HEK293 (cell line): ENCODE results near the gene HIF1A.
A peak's percentile ranks its signal among the peaks of the same experiment; 100 is the strongest.

Experiments used
- CTCF ChIA-PET: fragments of 350-600 bp; formaldehyde crosslinking; extraction: SDS; loops from one replicate; lab custom pipeline; 2021; ENCODE audit warnings: antibody characterized with exemption; lab: Yijun Ruan, JAX
- POLR2A ChIA-PET: fragments of 300-600 bp; formaldehyde crosslinking; extraction: SDS; loops from one replicate; lab custom pipeline; 2020; ENCODE audit warnings: antibody characterized with exemption, inconsistent platforms; lab: Yijun Ruan, JAX
- H3K27ac ChIP-seq: fragments of 200-500 bp; sonication (Bioruptor generic); 2 replicates; pipeline ENCODE4 v1.5.1; 2014; ENCODE audit warnings: low read depth, low read length, control low read depth, inconsistent platforms; ENCODE audit errors: extremely low read depth
- H3K36me3 ChIP-seq, 2 experiments: fragments of 200-500 bp in 1 of 2; sonication (Bioruptor generic) in 1 of 2; 1 replicate in 1 of 2; 2 replicates in 1 of 2; pipeline ENCODE4 v1.5.1; 2014 to 2017; ENCODE audit warnings: inconsistent platforms in 2 of 2, low read length in 2 of 2; ENCODE audit not compliant: control insufficient read depth in 2 of 2, insufficient read depth in 1 of 2
- H3K4me1 ChIP-seq: fragments of 200-500 bp; sonication (Bioruptor generic); 2 replicates; pipeline ENCODE4 v1.5.1; 2014; ENCODE audit warnings: mild to moderate bottlenecking, low read length, inconsistent platforms; ENCODE audit not compliant: control insufficient read depth, insufficient read depth
- H3K4me3 ChIP-seq: 2 replicates; pipeline ENCODE4 v1.5.1; 2011; ENCODE audit warnings: low read depth, mild to moderate bottlenecking, control low read depth, low read length, moderate library complexity
- H3K9me3 ChIP-seq: fragments of 200-500 bp; sonication (Bioruptor generic); 2 replicates; pipeline ENCODE4 v1.5.1; 2014; ENCODE audit warnings: low read depth, low read length, inconsistent platforms; ENCODE audit not compliant: control insufficient read depth, insufficient read depth
- ATF2 ChIP-seq: fragments of 450-650 bp; formaldehyde crosslinking; IDR thresholded peaks from 2 replicates; pipeline ENCODE4 v1.5.1; 2016; ENCODE audit warnings: missing biosample characterization, missing genetic modification characterization, low read depth
- ELK4 ChIP-seq: IDR thresholded peaks from 2 replicates; pipeline ENCODE4 v1.6.1; 2011; ENCODE audit warnings: mild to moderate bottlenecking, low read depth, low read length, borderline replicate concordance
- FEZF1 ChIP-seq: fragments of 450-650 bp; formaldehyde crosslinking; IDR thresholded peaks from 2 replicates; pipeline ENCODE4 v1.5.1; 2016; ENCODE audit warnings: missing biosample characterization, missing genetic modification characterization
- GFI1B ChIP-seq: fragments of 450-650 bp; formaldehyde crosslinking; IDR thresholded peaks from 2 replicates; pipeline ENCODE4 v1.5.1; 2016; ENCODE audit warnings: missing biosample characterization, missing genetic modification characterization
- IKZF3 ChIP-seq: fragments of 450-650 bp; IDR thresholded peaks from 2 replicates; pipeline ENCODE4 v1.5.0; 2018; ENCODE audit warnings: missing biosample characterization, mild to moderate bottlenecking, missing genetic modification characterization, moderate library complexity
- INSM2 ChIP-seq: fragments of 450-650 bp; formaldehyde crosslinking; IDR thresholded peaks from 2 replicates; pipeline ENCODE4 v1.5.1; 2016; ENCODE audit warnings: missing biosample characterization, missing genetic modification characterization
- KLF1 ChIP-seq: fragments of 450-650 bp; formaldehyde crosslinking; IDR thresholded peaks from 2 replicates; pipeline ENCODE4 v1.5.1; 2016; ENCODE audit warnings: missing biosample characterization, missing genetic modification characterization
- MZF1 ChIP-seq: fragments of 450-650 bp; formaldehyde crosslinking; IDR thresholded peaks from 2 replicates; pipeline ENCODE4 v1.5.1; 2017; ENCODE audit warnings: missing biosample characterization, missing genetic modification characterization, borderline replicate concordance
- PRDM10 ChIP-seq: fragments of 450-650 bp; formaldehyde crosslinking; IDR thresholded peaks from 2 replicates; pipeline ENCODE4 v1.5.1; 2016; ENCODE audit warnings: missing biosample characterization, missing genetic modification characterization
- SP2 ChIP-seq: fragments of 450-650 bp; formaldehyde crosslinking; IDR thresholded peaks from 2 replicates; pipeline ENCODE4 v1.5.1; 2016; ENCODE audit warnings: missing biosample characterization, missing genetic modification characterization
- ZBTB21 ChIP-seq: fragments of 450-650 bp; formaldehyde crosslinking; IDR thresholded peaks from 2 replicates; pipeline ENCODE4 v1.5.1; 2017; ENCODE audit warnings: missing biosample characterization, missing genetic modification characterization
- ZNF132 ChIP-seq: fragments of 450-650 bp; formaldehyde crosslinking; IDR thresholded peaks from 2 replicates; pipeline ENCODE4 v1.5.1; 2017; ENCODE audit warnings: missing biosample characterization, missing genetic modification characterization, borderline replicate concordance
- ZNF175 ChIP-seq: fragments of 450-650 bp; formaldehyde crosslinking; IDR thresholded peaks from 2 replicates; pipeline ENCODE4 v1.5.1; 2016; ENCODE audit warnings: missing biosample characterization, missing genetic modification characterization
- ZNF2 ChIP-seq: fragments of 450-650 bp; formaldehyde crosslinking; IDR thresholded peaks from 2 replicates; pipeline ENCODE4 v1.5.1; 2016; ENCODE audit warnings: missing biosample characterization, missing genetic modification characterization
- ZNF366 ChIP-seq: fragments of 450-650 bp; formaldehyde crosslinking; conservative IDR thresholded peaks from 2 replicates; pipeline ENCODE4 v1.5.1; 2016; ENCODE audit warnings: missing biosample characterization, missing genetic modification characterization
- ZNF416 ChIP-seq: fragments of 450-650 bp; formaldehyde crosslinking; IDR thresholded peaks from 2 replicates; pipeline ENCODE4 v1.5.1; 2016; ENCODE audit warnings: missing biosample characterization, missing genetic modification characterization
- ZNF514 ChIP-seq: fragments of 450-650 bp; formaldehyde crosslinking; IDR thresholded peaks from 2 replicates; pipeline ENCODE4 v1.5.1; 2016; ENCODE audit warnings: missing biosample characterization, missing genetic modification characterization
- ZNF548 ChIP-seq: fragments of 450-650 bp; formaldehyde crosslinking; IDR thresholded peaks from 2 replicates; pipeline ENCODE4 v1.5.1; 2016; ENCODE audit warnings: missing biosample characterization, missing genetic modification characterization
- ZNF561 ChIP-seq: fragments of 450-650 bp; IDR thresholded peaks from 2 replicates; pipeline ENCODE4 v1.5.1; 2018; ENCODE audit warnings: missing biosample characterization, missing genetic modification characterization, borderline replicate concordance
- ZNF585B ChIP-seq: fragments of 450-650 bp; formaldehyde crosslinking; IDR thresholded peaks from 2 replicates; pipeline ENCODE4 v1.5.1; 2016; ENCODE audit warnings: missing biosample characterization, missing genetic modification characterization
- ZNF596 ChIP-seq: fragments of 450-650 bp; IDR thresholded peaks from 2 replicates; pipeline ENCODE4 v1.5.0; 2018; ENCODE audit warnings: missing biosample characterization, mild to moderate bottlenecking, missing genetic modification characterization, moderate library complexity
- ZNF600 ChIP-seq: fragments of 450-650 bp; formaldehyde crosslinking; IDR thresholded peaks from 2 replicates; pipeline ENCODE4 v1.5.1; 2016; ENCODE audit warnings: missing biosample characterization, missing genetic modification characterization
- ZNF621 ChIP-seq: fragments of 450-650 bp; formaldehyde crosslinking; IDR thresholded peaks from 2 replicates; pipeline ENCODE4 v1.5.1; 2017; ENCODE audit warnings: missing biosample characterization, missing genetic modification characterization
- ZNF629 ChIP-seq: fragments of 450-650 bp; formaldehyde crosslinking; IDR thresholded peaks from 2 replicates; pipeline ENCODE4 v1.5.1; 2017; ENCODE audit warnings: missing biosample characterization, missing genetic modification characterization
- ZNF664 ChIP-seq: fragments of 450-650 bp; formaldehyde crosslinking; IDR thresholded peaks from 2 replicates; pipeline ENCODE4 v1.5.1; 2016; ENCODE audit warnings: missing biosample characterization, missing genetic modification characterization
- ZNF670 ChIP-seq: fragments of 450-650 bp; formaldehyde crosslinking; IDR thresholded peaks from 2 replicates; pipeline ENCODE4 v1.5.1; 2016; ENCODE audit warnings: missing biosample characterization, missing genetic modification characterization, low read depth
- ZNF707 ChIP-seq: fragments of 450-650 bp; formaldehyde crosslinking; IDR thresholded peaks from 2 replicates; pipeline ENCODE4 v1.5.1; 2016; ENCODE audit warnings: missing biosample characterization, missing genetic modification characterization
- ZNF785 ChIP-seq: fragments of 450-650 bp; formaldehyde crosslinking; IDR thresholded peaks from 2 replicates; pipeline ENCODE4 v1.5.1; 2016; ENCODE audit warnings: missing biosample characterization, missing genetic modification characterization
- ZNF843 ChIP-seq: fragments of 450-650 bp; formaldehyde crosslinking; IDR thresholded peaks from 2 replicates; pipeline ENCODE4 v1.5.1; 2016; ENCODE audit warnings: missing biosample characterization, missing genetic modification characterization

Gene HIF1A

GRCh38 chr14:61766151-61766550 lies 70.8 kb downstream of the HIF1A start:
- peaks cover 12% of the 10 kb centered on the region for H3K4me1 ChIP-seq
- H3K4me3 ChIP-seq = no peak overlapping the region
- peak overlapping the region; percentile 52; the same call in 1 of the 2 replicates for H3K27ac ChIP-seq
- peaks cover 32 to 34% of the 10 kb centered on the region in 2 experiments for H3K36me3 ChIP-seq
- ChIA-PET POLR2A (interaction anchor here (0.5 kb wide), 1 partner anchor 20 kb away, joined by 3 read pairs; no protein-coding TSS in a partner anchor), CTCF (interaction anchor here (1.0 to 2.0 kb wide), 2 partner anchors 24 to 72 kb away, joined by 4 to 5 read pairs; no protein-coding TSS in a partner anchor)
- no peaks in the 10 kb centered on the region for H3K9me3 ChIP-seq
- no peak for TF ChIP-seq IKZF3 (tag by site-specific recombination)
- TF ChIP-seq ZNF585B (tag by site-specific recombination) = no peak
- TF ChIP-seq ZNF621 (tag by site-specific recombination) = no peak
- TF ChIP-seq ZNF561 (tag by site-specific recombination) = no peak
- no peak for TF ChIP-seq ZBTB21 (tag by site-specific recombination)
- no peak for TF ChIP-seq ZNF2
- no peak for TF ChIP-seq ELK4
- no peak for TF ChIP-seq ZNF670 (tag by site-specific recombination)
- TF ChIP-seq KLF1 (tag by site-specific recombination) = no peak
- TF ChIP-seq GFI1B (tag by site-specific recombination) = no peak
- TF ChIP-seq ZNF175 (tag by site-specific recombination) = no peak
- no peak for TF ChIP-seq SP2
- no peak for TF ChIP-seq ZNF132
- no peak for TF ChIP-seq ZNF596 (tag by site-specific recombination)
- TF ChIP-seq ZNF629 (tag by site-specific recombination) = no peak
- TF ChIP-seq ZNF416 = no peak
- TF ChIP-seq, all 188 proteins: peak for 0

GRCh38 chr14:61768240-61768639 lies 72.9 kb downstream of the HIF1A start:
- ChIA-PET CTCF (interaction anchor here (0.6 to 1.1 kb wide), 2 partner anchors 293 to 305 kb away, joined by 3 read pairs; no protein-coding TSS in a partner anchor), POLR2A (no interaction called here)
- H3K9me3 ChIP-seq = no peaks in the 10 kb centered on the region
- peaks cover 8% of the 10 kb centered on the region; the same call in 1 of the 2 replicates for H3K4me1 ChIP-seq
- H3K4me3 ChIP-seq = no peak overlapping the region
- peaks cover 46 to 54% of the 10 kb centered on the region in 2 experiments for H3K36me3 ChIP-seq
- H3K27ac ChIP-seq = no peak overlapping the region
- TF ChIP-seq ZNF514 (tag by site-specific recombination) (no peak), MZF1 (tag by site-specific recombination) (no peak), INSM2 (tag by site-specific recombination) (no peak), ZNF596 (tag by site-specific recombination) (no peak), ZNF600 (tag by site-specific recombination) (no peak), ZNF664 (tag by site-specific recombination) (no peak), ELK4 (no peak), FEZF1 (tag by site-specific recombination) (no peak), ZNF707 (tag by site-specific recombination) (no peak), ZNF843 (tag by site-specific recombination) (no peak), ATF2 (tag by site-specific recombination) (no peak), ZNF548 (no peak), PRDM10 (no peak), ZNF785 (tag by site-specific recombination) (no peak), ZNF366 (no peak)
